Fibroblast of the aortic adventitia (primary cell): Measurements from ENCODE around the gene SELENOF. TPM values are rescaled to one million over a fixed set of nuclear protein-coding genes. Genes with fewer than 3 reads are reported as not detected.

Experiments used
- DNase-seq: peaks from one replicate; pipeline ENCODE4 v3.0.0-alpha.2; 2010; ENCODE audit warnings: low read depth
- H3K4me3 ChIP-seq: 2 replicates; pipeline ENCODE4 v1.5.1; 2011; ENCODE audit warnings: low read depth, mild to moderate bottlenecking, control low read depth, low read length, moderate library complexity
- CTCF ChIP-seq: IDR thresholded peaks from 2 replicates; pipeline ENCODE4 v1.5.1; 2011; ENCODE audit warnings: mild to moderate bottlenecking, low read length, control low read depth, inconsistent platforms; ENCODE audit not compliant: insufficient read depth
- total RNA-seq: library from RNA; depleted of rRNA; stranded (reverse); fragments of >200 nt; gene quantifications from 2 replicates; pipeline ENCODE4 v1.2.3, GENCODE V29; 2012; ENCODE audit warnings: low replicate concordance

Gene SELENOF
- total RNA-seq, 1 donor = 321 TPM

GRCh38 chr1:86938450-86938849, 24.5 kb upstream of the SELENOF start:
- no peak overlapping the region for H3K4me3 ChIP-seq
- peak; percentile 24 for DNase-seq
- TF ChIP-seq CTCF = no peak

- DNase-seq = no peak
- no peak overlapping the region for H3K4me3 ChIP-seq
- TF ChIP-seq CTCF = no peak
Observed at GRCh38 chr1:86933562-86934377, 19.8 kb upstream of the SELENOF start.

- no peak for TF ChIP-seq CTCF
- DNase-seq = no peak
- H3K4me3 ChIP-seq = no peak overlapping the region
Observed at GRCh38 chr1:86933051-86933450, 19.1 kb upstream of the SELENOF start.

- TF ChIP-seq CTCF = no peak
- no peak overlapping the region for H3K4me3 ChIP-seq
- no peak for DNase-seq
Observed at GRCh38 chr1:86928819-86929218, 14.9 kb upstream of the SELENOF start.

GRCh38 chr1:86926883-86927282, 13.0 kb upstream of the SELENOF start:
- TF ChIP-seq CTCF = no peak
- peak; percentile 19 for DNase-seq
- H3K4me3 ChIP-seq = no peak overlapping the region

- H3K4me3 ChIP-seq = no peak overlapping the region
- TF ChIP-seq CTCF = no peak
- no peak for DNase-seq
Observed at GRCh38 chr1:86925742-86926141, 11.8 kb upstream of the SELENOF start.

- no peak for TF ChIP-seq CTCF
- H3K4me3 ChIP-seq = no peak overlapping the region
- no peak for DNase-seq
Observed at GRCh38 chr1:86924324-86924960, 10.5 kb upstream of the SELENOF start.
